Urinary bladder (tissue), 4 donors: ENCODE data around the gene PSME1. TPM values are rescaled to one million over a fixed set of nuclear protein-coding genes. Genes with fewer than 3 reads are reported as not detected.

ENCODE experiments used
- DNase-seq: peaks from one replicate; pipeline ENCODE4 v3.0.0-alpha.2; 2015; ENCODE audit errors: extremely low spot score
- H3K27ac ChIP-seq: one replicate; pipeline ENCODE4 v1.5.1; 2013; ENCODE audit warnings: low read depth, mild to moderate bottlenecking, moderate library complexity
- H3K36me3 ChIP-seq: one replicate; pipeline ENCODE4 v1.6.1; 2013; ENCODE audit warnings: mild to moderate bottlenecking, moderate library complexity; ENCODE audit not compliant: insufficient read depth
- H3K4me1 ChIP-seq: one replicate; pipeline ENCODE4 v1.6.1; 2013; ENCODE audit warnings: mild to moderate bottlenecking, moderate library complexity; ENCODE audit not compliant: insufficient read depth
- H3K4me3 ChIP-seq: one replicate; pipeline ENCODE4 v1.5.1; 2013; ENCODE audit warnings: low read depth, low read length
- WGBS: extraction: QIAGEN DNeasy Blood & Tissue Kit; methylation state at CpG from one replicate; pipeline ENCODE4 v1.1.7; 2013; 5-methylcytosine and 5-hydroxymethylcytosine counted together
- polyA plus RNA-seq: library from polyadenylated mRNA; stranded (reverse); fragments of 200-250 nt; gene quantifications from one replicate; pipeline ENCODE4 v1.2.3, GENCODE V29; 2013
- total RNA-seq: library from RNA; depleted of rRNA; stranded (reverse); fragments of >200 nt; gene quantifications from one replicate; pipeline ENCODE4 v1.2.3, GENCODE V29; 2014
- donor health status: healthy with polysubstance abuse.
- donor health status: healthy.

The PSME1 gene
- total and polyA plus RNA-seq, 2 donors = 78.0 to 214 TPM

GRCh38 chr14:24151404-24152080 is 15.5 kb downstream of the PSME1 start:
- Histone ChIP-seq H3K36me3 (peaks cover 6% of the 10 kb centered on the region), H3K4me3 (no peak overlapping the region), H3K4me1 (no peaks in the 10 kb centered on the region), H3K27ac (no peak overlapping the region)
- DNase-seq = no peak
- WGBS = 94% methylated on average over 16 of the region's 16 CpGs

- H3K36me3 ChIP-seq = peaks cover 6% of the 10 kb centered on the region
- H3K27ac ChIP-seq = no peak overlapping the region
Observed at GRCh38 chr14:24155100-24155499, 19.1 kb downstream of the PSME1 start.

GRCh38 chr14:24156840-24157239 is 20.8 kb downstream of the PSME1 start:
- WGBS = 78% methylated on average over 1 of the region's 1 CpG
- H3K36me3 ChIP-seq = peaks cover 2% of the 10 kb centered on the region
- H3K4me3 ChIP-seq = no peak overlapping the region
- no peak for DNase-seq
- H3K27ac ChIP-seq = no peak overlapping the region
- H3K4me1 ChIP-seq = no peaks in the 10 kb centered on the region

More at GRCh38 chr14:24155100-24155499, 19.1 kb downstream of the PSME1 start:
- no peak for DNase-seq
- Histone ChIP-seq H3K4me3 (no peak overlapping the region), H3K4me1 (no peaks in the 10 kb centered on the region)
- WGBS = 96% methylated on average over 10 of the region's 10 CpGs

GRCh38 chr14:24157331-24157730 is 21.3 kb downstream of the PSME1 start:
- no peaks in the 10 kb centered on the region for H3K4me1 ChIP-seq
- no peak overlapping the region for H3K4me3 ChIP-seq
- H3K27ac ChIP-seq = no peak overlapping the region
- 93% methylated on average over 12 of the region's 12 CpGs for WGBS
- no peak for DNase-seq
- peaks cover 2% of the 10 kb centered on the region for H3K36me3 ChIP-seq

GRCh38 chr14:24159777-24160498 is 23.9 kb downstream of the PSME1 start:
- Histone ChIP-seq H3K4me1 (no peaks in the 10 kb centered on the region), H3K4me3 (no peak overlapping the region), H3K36me3 (peaks cover 2% of the 10 kb centered on the region), H3K27ac (peak overlapping the region; percentile 62)
- DNase-seq = no peak
- WGBS = 88% methylated on average over 11 of the region's 11 CpGs

- no peak for DNase-seq
- H3K4me1 ChIP-seq = no peaks in the 10 kb centered on the region
- peak overlapping the region; percentile 62 for H3K27ac ChIP-seq
- 87% methylated on average over 4 of the region's 4 CpGs for WGBS
- H3K36me3 ChIP-seq = peaks cover 2% of the 10 kb centered on the region
- no peak overlapping the region for H3K4me3 ChIP-seq
Observed at GRCh38 chr14:24160499-24160849, 24.5 kb downstream of the PSME1 start.

GRCh38 chr14:24160850-24161804 is 25.1 kb downstream of the PSME1 start, which contains the start of gene IRF9:
TSS of gene IRF9 (plus strand) at chr14:24161265. CDS start at chr14:24162145, 880 bp downstream.
- H3K4me3 ChIP-seq = peak within 1 kb of the TSS; percentile 66
- H3K27ac ChIP-seq = peak within 1 kb of the TSS; percentile 88
- peak; percentile 81 for DNase-seq
- under 1% methylated on average over 12 of the region's 12 CpGs for WGBS
- no peaks in the 10 kb centered on the region for H3K36me3 ChIP-seq
- H3K4me1 ChIP-seq = no peaks in the 10 kb centered on the region

- Histone ChIP-seq H3K4me3 (peak overlapping the region; percentile 66), H3K36me3 (no peaks in the 10 kb centered on the region), H3K27ac (no peak overlapping the region), H3K4me1 (no peaks in the 10 kb centered on the region)
- 55% methylated on average over 8 of the region's 8 CpGs for WGBS
- no peak for DNase-seq
Observed at GRCh38 chr14:24162093-24162492, 26.1 kb downstream of the PSME1 start.

- H3K27ac ChIP-seq = no peak overlapping the region
- no peak overlapping the region for H3K4me3 ChIP-seq
- H3K4me1 ChIP-seq = no peaks in the 10 kb centered on the region
- H3K36me3 ChIP-seq = no peaks in the 10 kb centered on the region
- DNase-seq = no peak
- WGBS = 93% methylated on average over 14 of the region's 14 CpGs
Observed at GRCh38 chr14:24164518-24164991, 28.6 kb downstream of the PSME1 start.

GRCh38 chr14:24165785-24166184 is 29.8 kb downstream of the PSME1 start:
- Histone ChIP-seq H3K4me1 (no peaks in the 10 kb centered on the region), H3K36me3 (no peaks in the 10 kb centered on the region), H3K27ac (no peak overlapping the region), H3K4me3 (no peak overlapping the region)
- DNase-seq = no peak
- WGBS = 97% methylated on average over 5 of the region's 5 CpGs

- Histone ChIP-seq H3K4me3 (no peak overlapping the region), H3K27ac (no peak overlapping the region), H3K4me1 (no peaks in the 10 kb centered on the region), H3K36me3 (no peaks in the 10 kb centered on the region)
- no peak for DNase-seq
- WGBS = 89% methylated on average over 3 of the region's 3 CpGs
Observed at GRCh38 chr14:24167469-24168114, 31.6 kb downstream of the PSME1 start.

GRCh38 chr14:24171422-24172260 is 35.6 kb downstream of the PSME1 start, which contains the start of gene REC8:
TSS of gene REC8 (plus strand) at chr14:24172080. CDS start at chr14:24172553, 473 bp downstream.
- H3K4me3 ChIP-seq = peak within 1 kb of the TSS; percentile 23
- H3K4me1 ChIP-seq = no peaks in the 10 kb centered on the region
- H3K36me3 ChIP-seq = no peaks in the 10 kb centered on the region
- 9% methylated on average over 63 of the region's 63 CpGs for WGBS
- H3K27ac ChIP-seq = no peak within 1 kb of the TSS
- peak; percentile 88 for DNase-seq
